ENCODE measurements around the gene PLAAT4. TPM values are rescaled to one million over a fixed set of nuclear protein-coding genes. Genes with fewer than 3 reads are reported as not detected.
"Not testable (repeated sequence)": the region's sequence is repeated elsewhere in the genome, so short reads cannot be mapped to it uniquely, and the experiment has no call there.

Gene PLAAT4
- total and polyA plus RNA-seq, 2 experiments from 2014 or later: 0.65 to 0.84 TPM

DNA sequence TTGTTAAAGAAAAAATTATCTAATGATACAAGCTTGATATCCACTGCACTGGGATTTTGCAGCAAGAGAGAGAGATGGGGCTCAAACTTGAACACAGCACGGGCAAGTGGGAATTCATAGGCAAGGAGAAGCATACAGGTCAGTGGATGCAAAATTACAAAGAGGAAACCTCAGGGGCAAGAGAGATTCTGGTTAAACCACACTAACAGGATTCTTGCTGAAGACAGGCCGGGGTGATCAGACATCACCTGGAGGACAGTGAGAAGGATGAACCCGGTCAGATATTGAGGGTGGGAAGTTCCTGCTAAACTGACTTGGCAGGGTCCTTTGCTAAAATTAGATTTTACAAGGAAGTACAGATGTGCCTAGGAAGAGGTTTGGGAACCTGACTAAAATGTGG, 2.5 kb upstream of the PLAAT4 start:
- H3K4me3 ChIP-seq: no peak overlapping the region
- no peak for DNase-seq
- WGBS, 2 experiments (ENCODE audit: low coverage in 1 of 2, low lambda C conversion rate in 2 of 2, missing lambda C conversion rate in 2 of 2): 88 to 92% methylated on average over 3 of the region's 3 CpGs

DNA sequence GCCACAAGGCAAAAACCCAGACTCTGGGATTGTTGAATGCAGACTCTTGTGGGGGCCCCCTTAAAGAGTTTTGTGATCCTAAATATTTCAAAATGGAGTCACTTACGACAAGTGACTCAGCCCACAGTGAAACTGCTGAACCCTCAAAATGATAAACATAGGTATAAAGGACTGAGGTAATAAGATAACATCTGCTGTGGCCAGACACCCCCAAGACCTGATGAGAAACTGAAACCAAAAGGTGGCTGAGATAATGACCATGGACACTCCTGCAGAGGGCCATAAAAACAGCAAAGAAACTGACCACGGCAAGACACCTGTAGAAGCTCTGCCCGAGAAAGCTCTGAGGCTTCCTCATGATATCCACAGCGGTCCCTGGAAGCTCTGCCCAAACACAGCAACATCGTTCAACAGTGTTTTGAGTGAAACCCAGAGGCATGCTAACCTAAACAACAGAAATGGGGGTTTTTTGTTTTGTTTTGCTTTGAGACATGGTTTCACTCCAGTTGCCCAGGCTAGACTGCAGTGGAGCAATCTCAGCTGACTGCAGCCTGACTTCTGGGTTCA, 1.6 kb upstream of the PLAAT4 start:
- in situ Hi-C loops (cut with MboI): no loop called here
- 84 to 87% methylated on average over 5 of the region's 5 CpGs for WGBS, 2 experiments (ENCODE audit: low coverage in 1 of 2, low lambda C conversion rate in 2 of 2, missing lambda C conversion rate in 2 of 2)
- Histone ChIP-seq H3K27ac (no peak overlapping the region), H3K9ac (no peak overlapping the region), H2AFZ (no peak overlapping the region), H3K4me3 (no peak overlapping the region), H3K79me2 (ENCODE audit: insufficient read depth) (no peaks in the 10 kb centered on the region), H3K9me3 (ENCODE audit: low read depth) (no peaks in the 10 kb centered on the region), H3K4me2 (ENCODE audit: unreplicated experiment) (no peak overlapping the region), H3K4me1 (ENCODE audit: insufficient read depth) (0 out of 2 replicates have a peak, but pooled peaks cover 9% of the 10 kb centered on the region), H3K36me3 (ENCODE audit: low read depth) (no peaks in the 10 kb centered on the region), H3K27me3 (replicated peaks; ENCODE audit: insufficient read depth) (no peaks in the 10 kb centered on the region), H4K20me1 (ENCODE audit: insufficient read depth) (no peaks in the 10 kb centered on the region), H3K9me2 (ENCODE audit: insufficient read depth) (no peaks in the 10 kb centered on the region), H3F3A (ENCODE audit: insufficient read depth) (no peaks in the 10 kb centered on the region)
- no peak for DNase-seq
- TF ChIP-seq EZH2 (IDR thresholded peaks at IDR 0.05; ENCODE audit: insufficient read depth, poor library complexity, severe bottlenecking): no peak
- TF ChIP-seq EZH2phosphoT487 (IDR thresholded peaks at IDR 0.05; ENCODE audit: insufficient read depth, low read depth): no peak

More for the DNA sequence above, 2.5 kb upstream of the PLAAT4 start:
- no peaks in the 10 kb centered on the region for H3F3A ChIP-seq (ENCODE audit: insufficient read depth)
- no peaks in the 10 kb centered on the region for H3K79me2 ChIP-seq (ENCODE audit: insufficient read depth)
- no peaks in the 10 kb centered on the region for H3K9me3 ChIP-seq (ENCODE audit: low read depth)
- no peak overlapping the region for H3K4me2 ChIP-seq (ENCODE audit: unreplicated experiment)
- no peak overlapping the region for H3K9ac ChIP-seq
- H2AFZ ChIP-seq: no peak overlapping the region
- TF ChIP-seq EZH2phosphoT487 (IDR thresholded peaks at IDR 0.05; ENCODE audit: insufficient read depth, low read depth) (no peak), EZH2 (IDR thresholded peaks at IDR 0.05; ENCODE audit: insufficient read depth, poor library complexity, severe bottlenecking) (no peak)
- H3K27ac ChIP-seq: no peak overlapping the region
- H3K27me3 ChIP-seq (replicated peaks; ENCODE audit: insufficient read depth): no peaks in the 10 kb centered on the region
- in situ Hi-C loops (cut with MboI): no loop called here
- no peaks in the 10 kb centered on the region for H3K36me3 ChIP-seq (ENCODE audit: low read depth)
- no peaks in the 10 kb centered on the region for H4K20me1 ChIP-seq (ENCODE audit: insufficient read depth)
- H3K9me2 ChIP-seq (ENCODE audit: insufficient read depth): no peaks in the 10 kb centered on the region
- 0 out of 2 replicates have a peak, but pooled peaks cover 9% of the 10 kb centered on the region for H3K4me1 ChIP-seq (ENCODE audit: insufficient read depth)

DNA sequence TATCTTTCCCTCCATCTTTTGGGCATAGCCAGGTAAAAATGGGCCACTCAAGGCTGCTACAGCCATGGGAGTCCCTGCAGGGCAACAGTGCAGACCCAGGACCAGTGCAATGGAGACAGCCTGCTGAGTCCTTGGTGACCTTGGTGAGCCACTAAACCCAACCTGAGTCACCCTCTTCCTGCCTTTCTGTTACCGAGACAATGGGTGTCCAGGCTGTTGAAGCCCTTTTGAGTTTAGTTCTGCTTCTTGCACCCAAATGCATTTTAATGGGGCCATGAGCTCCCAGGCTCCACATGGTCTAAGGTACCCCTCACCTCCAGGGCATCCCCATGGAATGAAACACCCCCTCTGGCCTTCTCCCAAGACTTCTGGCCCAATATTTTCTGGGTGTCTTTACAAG, 874 bp upstream of the PLAAT4 start:
- Histone ChIP-seq H3K9ac (no peak overlapping the region), H3K79me2 (ENCODE audit: insufficient read depth) (no peaks in the 10 kb centered on the region), H3K27me3 (replicated peaks; ENCODE audit: insufficient read depth) (0 out of 2 replicates have a peak, but pooled peaks cover 2% of the 10 kb centered on the region), H3K4me1 (ENCODE audit: insufficient read depth) (0 out of 2 replicates have a peak, but pooled peaks cover 9% of the 10 kb centered on the region), H4K20me1 (ENCODE audit: insufficient read depth) (no peaks in the 10 kb centered on the region), H3K9me2 (ENCODE audit: insufficient read depth) (no peaks in the 10 kb centered on the region), H3K4me2 (ENCODE audit: unreplicated experiment) (no peak overlapping the region), H3K9me3 (ENCODE audit: low read depth) (no peaks in the 10 kb centered on the region), H3F3A (ENCODE audit: insufficient read depth) (no peaks in the 10 kb centered on the region), H3K4me3 (no peak overlapping the region), H2AFZ (no peak overlapping the region), H3K27ac (no peak overlapping the region), H3K36me3 (ENCODE audit: low read depth) (no peaks in the 10 kb centered on the region)
- TF ChIP-seq EZH2phosphoT487 (IDR thresholded peaks at IDR 0.05; ENCODE audit: insufficient read depth, low read depth): no peak
- no peak for TF ChIP-seq EZH2 (IDR thresholded peaks at IDR 0.05; ENCODE audit: insufficient read depth, poor library complexity, severe bottlenecking)
- in situ Hi-C loops (cut with MboI): no loop called here
- DNase-seq: no peak
- 88 to 96% methylated on average over 1 of the region's 1 CpG for WGBS, 2 experiments (ENCODE audit: low coverage in 1 of 2, low lambda C conversion rate in 2 of 2, missing lambda C conversion rate in 2 of 2)

DNA sequence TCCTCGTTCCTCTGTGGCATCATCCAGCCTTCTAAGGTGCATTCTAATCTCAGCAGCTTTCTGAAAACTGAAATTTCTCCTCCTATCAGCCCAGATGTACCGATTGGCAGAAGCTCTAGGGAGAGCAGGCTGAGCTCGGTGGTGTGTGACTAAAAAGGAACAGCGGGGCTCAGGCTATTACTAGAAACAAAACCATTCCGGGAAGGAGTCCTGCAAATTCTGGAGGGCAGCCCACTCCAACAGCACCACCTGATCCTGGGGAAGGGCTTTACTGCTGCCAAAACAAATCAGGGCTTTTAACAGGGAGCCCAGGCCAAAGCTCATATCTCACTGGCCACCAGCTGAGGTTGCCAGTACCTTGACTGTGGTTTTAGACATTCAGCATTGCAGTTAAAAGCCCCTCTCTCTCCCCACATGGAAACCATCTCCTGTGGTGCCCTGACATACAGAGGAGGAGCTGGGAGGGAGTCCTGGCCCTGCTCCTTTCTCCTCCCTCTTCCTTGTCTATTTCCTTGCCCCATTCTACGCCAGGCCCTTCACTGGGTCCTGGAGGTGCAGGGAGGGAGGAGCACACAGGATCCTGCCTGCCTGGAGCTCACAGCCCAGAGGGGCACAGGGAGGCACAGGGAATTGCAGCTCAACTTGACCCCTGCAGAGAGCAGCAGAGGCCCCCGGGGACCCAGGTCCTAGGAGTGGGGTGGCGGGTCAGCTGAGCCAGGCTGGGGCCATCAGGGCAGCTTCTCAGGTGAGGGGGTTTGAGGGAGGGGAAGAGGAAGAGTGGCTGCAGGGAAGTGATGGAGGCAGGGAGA, 889 bp downstream of the PLAAT4 start:
- in situ Hi-C loops (cut with MboI): no loop called here
- H3K79me2 ChIP-seq (ENCODE audit: insufficient read depth): no peaks in the 10 kb centered on the region
- peak; percentile 47 for DNase-seq
- 0 out of 2 replicates have a peak, but pooled peaks cover 7% of the 10 kb centered on the region for H3K27me3 ChIP-seq (replicated peaks; ENCODE audit: insufficient read depth)
- H3K4me3 ChIP-seq: peak overlapping the region; percentile 64
- peak overlapping the region; percentile 27; the same call in 1 of the 2 replicates for H3K9ac ChIP-seq
- 20 to 31% methylated on average over 8 of the region's 8 CpGs for WGBS, 2 experiments (ENCODE audit: low coverage in 1 of 2, low lambda C conversion rate in 2 of 2, missing lambda C conversion rate in 2 of 2)
- H3K9me2 ChIP-seq (ENCODE audit: insufficient read depth): no peaks in the 10 kb centered on the region
- H2AFZ ChIP-seq: peak overlapping the region; percentile 85
- no peaks in the 10 kb centered on the region for H4K20me1 ChIP-seq (ENCODE audit: insufficient read depth)
- no peaks in the 10 kb centered on the region for H3K9me3 ChIP-seq (ENCODE audit: low read depth)
- H3F3A ChIP-seq (ENCODE audit: insufficient read depth): no peaks in the 10 kb centered on the region
- no peak overlapping the region for H3K27ac ChIP-seq
- peak overlapping the region; percentile 87 for H3K4me2 ChIP-seq (ENCODE audit: unreplicated experiment)
- H3K4me1 ChIP-seq (ENCODE audit: insufficient read depth): 0 out of 2 replicates have a peak, but pooled peaks cover 9% of the 10 kb centered on the region
- TF ChIP-seq EZH2 (IDR thresholded peaks at IDR 0.05; ENCODE audit: insufficient read depth, poor library complexity, severe bottlenecking) (no peak), EZH2phosphoT487 (IDR thresholded peaks at IDR 0.05; ENCODE audit: insufficient read depth, low read depth) (no peak)
- H3K36me3 ChIP-seq (ENCODE audit: low read depth): no peaks in the 10 kb centered on the region

DNA sequence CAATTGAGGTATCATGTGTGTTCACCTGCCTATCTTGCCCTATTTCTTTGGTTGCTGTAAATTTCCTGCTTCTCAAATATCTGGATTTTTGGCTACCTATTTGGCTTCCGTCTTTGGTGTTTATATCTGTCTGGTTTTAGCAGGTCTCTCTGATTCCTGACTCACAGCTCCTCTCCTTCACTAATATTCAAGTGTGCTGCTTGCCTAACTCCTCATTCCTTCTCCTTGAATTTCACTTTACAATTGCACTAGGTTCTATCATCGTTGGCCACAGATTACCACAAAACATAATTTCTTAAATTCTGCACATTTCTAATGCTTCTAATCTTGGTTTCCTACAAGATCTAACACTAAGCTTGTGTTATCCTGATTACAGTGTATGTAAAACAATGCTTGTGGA, 5.9 kb downstream of the PLAAT4 start:
- H4K20me1 ChIP-seq (ENCODE audit: insufficient read depth); H2AFZ ChIP-seq; H3K27ac ChIP-seq; H3K4me2 ChIP-seq (ENCODE audit: unreplicated experiment); DNase-seq; H3K27me3 ChIP-seq (replicated peaks; ENCODE audit: insufficient read depth); H3K36me3 ChIP-seq (ENCODE audit: low read depth); H3K9ac ChIP-seq; in situ Hi-C loops (cut with MboI); H3K9me3 ChIP-seq (ENCODE audit: low read depth); H3K9me2 ChIP-seq (ENCODE audit: insufficient read depth); H3F3A ChIP-seq (ENCODE audit: insufficient read depth); H3K4me1 ChIP-seq (ENCODE audit: insufficient read depth); H3K4me3 ChIP-seq; H3K79me2 ChIP-seq (ENCODE audit: insufficient read depth): not testable (repeated sequence)
- WGBS, 2 experiments (ENCODE audit: low coverage in 1 of 2, low lambda C conversion rate in 2 of 2, missing lambda C conversion rate in 2 of 2): 53 to 68% methylated on average over 2 of the region's 2 CpGs
